ENCODE measurements around the gene E2F1. TPM values are rescaled to one million over a fixed set of nuclear protein-coding genes. Genes with fewer than 3 reads are reported as not detected.

E2F1 gene
- total and polyA plus RNA-seq, 2 donors (not counting 3 experiments of a cell fraction or from before 2014, with no cell fraction given) = 20.7 to 29.6 TPM

DNA sequence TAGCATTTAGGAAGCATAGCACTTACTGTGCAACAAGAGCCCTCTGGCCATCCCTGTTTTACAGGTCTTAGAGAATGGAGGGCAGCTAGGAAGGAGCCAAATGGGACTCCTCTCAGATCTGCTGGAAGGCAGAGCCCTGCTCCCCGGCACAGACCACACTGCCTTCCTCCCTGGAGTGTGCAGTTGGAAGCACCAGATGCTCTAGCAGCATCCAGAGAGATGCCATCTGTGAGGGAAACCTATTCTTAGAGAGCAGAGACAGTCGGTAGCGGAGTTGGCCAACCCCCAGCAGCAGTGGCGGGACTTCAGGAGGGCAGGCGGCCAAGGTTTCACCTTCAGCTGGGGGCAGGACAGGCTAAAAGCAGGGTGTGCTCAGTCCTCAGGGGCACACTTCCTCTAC, 16.7 kb upstream of the E2F1 start:
- Histone ChIP-seq H3K9me1 (replicated peaks; ENCODE audit: control insufficient read depth, extremely low read depth, insufficient read depth, low read length) (no peaks in the 10 kb centered on the region), H2AFZ (ENCODE audit: low read depth, low read length) (no peak overlapping the region), H3K27me3 (ENCODE audit: control insufficient read depth in 2 of 2, insufficient read depth in 2 of 2, low read length in 2 of 2) (no peaks in the 10 kb centered on the region), H3K9ac (replicated peaks; ENCODE audit: extremely low read depth, insufficient read depth, low read length) (no peak overlapping the region), H3K79me2 (ENCODE audit: control insufficient read depth, insufficient read depth, low read length) (no peaks in the 10 kb centered on the region), H3K4me3 (replicated peaks in 1 of 3; ENCODE audit: insufficient read depth in 1 of 3, low read depth in 1 of 3, low read length in 3 of 3) (no peak overlapping the region), H3K4me2 (ENCODE audit: insufficient read depth, low read length) (no peak overlapping the region), H3K36me3 (ENCODE audit: control insufficient read depth in 2 of 2, extremely low read depth in 1 of 2, insufficient read depth in 2 of 2, low read length in 2 of 2) (no peaks in the 10 kb centered on the region), H3K9me3 (replicated peaks; ENCODE audit: control insufficient read depth, insufficient read depth, low read length) (no peaks in the 10 kb centered on the region), H3K27ac (ENCODE audit: insufficient read depth, low read depth, low read length) (no peak overlapping the region), H4K20me1 (replicated peaks; ENCODE audit: control insufficient read depth, extremely low read depth, insufficient read depth, low read length) (no peaks in the 10 kb centered on the region), H3K4me1 (ENCODE audit: control insufficient read depth, extremely low read depth, insufficient read depth, low read length) (no peaks in the 10 kb centered on the region)
- FAIRE-seq (no peak), DNase-seq (ENCODE audit: low read depth, low spot score) (no peak)
- dilution Hi-C loops (cut with MboI; ENCODE audit: extremely low pct_ligation_motif_present, low sequenced_read_pairs) = no loop called here
- POLR2A ChIA-PET = no interaction called here
- CTCF ChIA-PET = no interaction called here
- TF ChIP-seq MYC (IDR thresholded peaks at IDR 0.05; ENCODE audit: low read depth, low read length) = no peak
- TF ChIP-seq, protein P1, sequence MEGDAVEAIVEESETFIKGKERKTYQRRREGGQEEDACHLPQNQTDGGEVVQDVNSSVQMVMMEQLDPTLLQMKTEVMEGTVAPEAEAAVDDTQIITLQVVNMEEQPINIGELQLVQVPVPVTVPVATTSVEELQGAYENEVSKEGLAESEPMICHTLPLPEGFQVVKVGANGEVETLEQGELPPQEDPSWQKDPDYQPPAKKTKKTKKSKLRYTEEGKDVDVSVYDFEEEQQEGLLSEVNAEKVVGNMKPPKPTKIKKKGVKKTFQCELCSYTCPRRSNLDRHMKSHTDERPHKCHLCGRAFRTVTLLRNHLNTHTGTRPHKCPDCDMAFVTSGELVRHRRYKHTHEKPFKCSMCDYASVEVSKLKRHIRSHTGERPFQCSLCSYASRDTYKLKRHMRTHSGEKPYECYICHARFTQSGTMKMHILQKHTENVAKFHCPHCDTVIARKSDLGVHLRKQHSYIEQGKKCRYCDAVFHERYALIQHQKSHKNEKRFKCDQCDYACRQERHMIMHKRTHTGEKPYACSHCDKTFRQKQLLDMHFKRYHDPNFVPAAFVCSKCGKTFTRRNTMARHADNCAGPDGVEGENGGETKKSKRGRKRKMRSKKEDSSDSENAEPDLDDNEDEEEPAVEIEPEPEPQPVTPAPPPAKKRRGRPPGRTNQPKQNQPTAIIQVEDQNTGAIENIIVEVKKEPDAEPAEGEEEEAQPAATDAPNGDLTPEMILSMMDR (IDR thresholded peaks at IDR 0.05; ENCODE audit: extremely low read depth in 1 of 2, insufficient read depth in 1 of 2, low read depth in 1 of 2, low read length in 2 of 2) = no peak
- TF ChIP-seq POLR2A (IDR thresholded peaks at IDR 0.05; ENCODE audit: low read depth, low read length) = no peak
- no peak for TF ChIP-seq JUN (IDR thresholded peaks at IDR 0.05; ENCODE audit: borderline replicate concordance, insufficient read depth, insufficient read length, low read depth)
- TF ChIP-seq GATA2 (IDR thresholded peaks at IDR 0.05; ENCODE audit: insufficient read depth, insufficient read length, low read depth, low read length) = no peak
- TF ChIP-seq MAX (IDR thresholded peaks at IDR 0.05; ENCODE audit: insufficient read depth, insufficient read length) = no peak
- TF ChIP-seq EZH2 (IDR thresholded peaks at IDR 0.05; ENCODE audit: borderline replicate concordance, low read depth, low read length, severe bottlenecking) = no peak
- TF ChIP-seq FOS (IDR thresholded peaks at IDR 0.05; ENCODE audit: borderline replicate concordance, insufficient read depth, low read length) = no peak
- no peak for TF ChIP-seq POLR2AphosphoS5 (IDR thresholded peaks at IDR 0.05; ENCODE audit: insufficient read depth, low read depth, low read length)
- intact Hi-C loops (cut with micrococcal nuclease) = no loop called here
- BruUV-seq (replicated peaks) = no TSS peak
